Raji (cell line): ENCODE results near the gene SLC25A38.

Experiments used
- POLR2A ChIP-seq: IDR thresholded peaks from 2 replicates; pipeline ENCODE4 v1.6.1; 2011; ENCODE audit warnings: low read depth, low read length, control low read depth; ENCODE audit not compliant: insufficient read depth

The SLC25A38 gene

DNA sequence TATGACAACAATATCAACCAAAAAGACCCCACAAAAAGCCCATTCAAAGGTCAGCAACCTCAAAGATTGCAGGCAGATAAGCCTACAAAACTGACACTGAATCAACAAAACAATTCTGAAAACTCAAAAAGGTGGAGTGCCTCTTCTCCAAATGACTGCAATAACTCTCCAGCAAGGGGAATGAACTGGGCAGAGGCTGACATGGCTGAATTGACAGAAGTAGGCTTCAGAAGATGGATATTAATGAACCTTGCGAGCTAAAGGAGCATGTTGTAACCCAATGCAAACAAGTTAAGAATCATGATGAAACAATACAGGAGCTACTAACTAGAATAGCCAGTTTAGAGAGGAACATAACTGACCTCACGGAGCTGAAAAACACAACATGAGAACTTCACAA is 20.4 kb upstream of the SLC25A38 start:
- TF ChIP-seq POLR2A = no peak

DNA sequence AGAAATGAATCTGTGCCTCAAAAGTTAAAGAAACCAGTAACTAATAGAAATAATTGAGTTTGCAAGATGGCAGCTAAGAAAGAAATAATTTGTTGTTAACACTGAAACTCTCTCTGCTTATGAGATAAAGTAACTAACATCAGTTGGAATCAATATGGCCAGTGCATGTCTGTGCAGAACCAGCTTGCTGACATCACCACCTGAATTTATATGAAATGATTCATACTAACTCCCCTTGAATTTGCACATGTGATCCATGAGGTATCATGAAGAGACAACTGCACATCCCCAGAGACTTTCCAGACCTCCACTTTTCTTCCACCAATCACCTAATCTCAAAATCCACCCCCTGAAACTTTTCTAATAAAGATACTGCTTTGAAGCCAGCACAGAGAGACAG is 10.3 kb upstream of the SLC25A38 start:
- TF ChIP-seq POLR2A = no peak

DNA sequence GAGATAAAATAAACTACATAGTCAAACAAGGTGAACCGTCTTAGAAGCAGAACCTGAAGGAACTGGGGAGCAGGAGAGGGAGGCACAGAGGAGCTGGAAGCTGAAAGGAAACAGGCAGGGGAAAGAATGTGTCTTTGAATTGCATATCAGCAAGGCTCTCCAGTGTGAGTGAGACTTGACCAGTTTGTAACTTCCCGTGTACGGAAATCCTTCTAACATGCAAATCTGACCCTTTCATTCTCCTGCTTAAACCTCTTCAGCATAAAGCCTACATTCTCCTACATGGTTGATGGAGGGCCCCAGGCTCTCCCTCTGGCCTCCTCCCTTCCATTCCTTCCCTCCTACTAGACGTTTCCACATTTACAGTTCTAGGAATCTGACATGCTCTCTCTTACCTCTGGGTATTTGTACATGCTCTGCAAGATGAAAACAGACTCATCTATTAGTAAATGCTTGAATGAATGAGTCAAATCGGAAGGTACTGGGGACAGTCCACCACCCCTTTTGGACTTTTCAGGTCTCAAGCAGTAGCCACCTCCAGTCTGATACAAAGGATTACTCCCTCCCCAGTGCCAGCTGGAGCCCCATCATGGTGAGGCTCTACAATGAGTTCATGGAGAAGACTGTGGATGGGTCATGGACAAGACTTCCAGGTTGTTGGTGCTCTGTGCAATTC is 6.1 kb upstream of the SLC25A38 start:
- TF ChIP-seq POLR2A = no peak

DNA sequence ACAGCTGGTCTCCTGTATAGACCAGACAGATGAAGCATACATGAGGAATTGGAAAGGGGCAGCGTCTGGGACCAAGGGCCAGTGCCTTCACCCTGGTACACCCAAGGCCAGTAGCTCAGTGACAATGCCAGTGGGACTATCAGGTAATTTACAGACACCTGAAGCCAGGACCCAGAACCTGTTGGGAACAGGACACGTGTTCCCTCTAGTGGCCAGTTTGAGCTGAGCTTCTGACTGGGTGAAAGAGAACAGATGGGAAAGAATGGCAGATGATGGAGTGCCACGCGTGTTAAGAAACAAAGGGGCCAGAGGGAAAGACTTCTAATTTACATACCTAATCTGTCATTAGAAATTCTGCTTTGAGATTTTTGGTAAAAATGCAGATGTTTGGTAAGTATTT is 5.1 kb upstream of the SLC25A38 start:
- no peak for TF ChIP-seq POLR2A

DNA sequence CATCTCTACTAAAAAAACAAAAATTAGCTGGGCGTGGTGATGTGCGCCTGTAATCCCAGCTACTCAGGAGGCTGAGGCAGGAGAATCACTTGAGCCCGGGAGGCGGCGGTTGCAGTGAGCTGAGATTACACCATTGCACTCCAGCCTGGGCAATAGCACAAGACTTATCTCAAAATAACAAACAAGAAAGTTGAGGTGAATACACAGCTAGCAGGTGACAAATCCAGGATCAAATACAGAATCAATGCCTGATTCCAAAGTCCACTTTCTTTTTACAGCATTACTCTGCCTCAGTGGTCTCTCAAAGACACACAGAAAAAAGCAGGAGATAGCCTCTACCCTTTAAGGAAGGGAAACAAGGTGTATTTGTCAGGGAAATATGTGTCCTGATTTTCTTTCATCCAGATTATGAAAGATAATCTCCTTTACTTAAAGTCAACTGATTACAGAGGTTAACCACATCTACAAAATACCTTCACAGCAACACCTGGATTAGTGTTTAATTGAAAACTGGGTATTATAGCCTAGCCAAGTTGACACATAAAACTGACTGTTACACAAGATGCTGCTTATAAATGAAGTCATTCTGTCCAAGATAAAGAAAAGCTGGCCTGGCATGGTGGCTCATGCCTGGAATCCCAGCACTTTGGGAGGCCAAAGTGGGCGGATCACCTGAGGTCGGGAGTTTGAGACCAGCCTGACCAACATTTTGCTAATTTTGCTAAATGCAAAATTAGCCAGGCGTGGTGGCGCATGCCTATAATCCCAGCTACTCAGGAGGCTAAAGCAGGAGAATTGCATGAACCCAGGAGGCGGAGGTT is 4.0 kb upstream of the SLC25A38 start:
- TF ChIP-seq POLR2A = no peak

DNA sequence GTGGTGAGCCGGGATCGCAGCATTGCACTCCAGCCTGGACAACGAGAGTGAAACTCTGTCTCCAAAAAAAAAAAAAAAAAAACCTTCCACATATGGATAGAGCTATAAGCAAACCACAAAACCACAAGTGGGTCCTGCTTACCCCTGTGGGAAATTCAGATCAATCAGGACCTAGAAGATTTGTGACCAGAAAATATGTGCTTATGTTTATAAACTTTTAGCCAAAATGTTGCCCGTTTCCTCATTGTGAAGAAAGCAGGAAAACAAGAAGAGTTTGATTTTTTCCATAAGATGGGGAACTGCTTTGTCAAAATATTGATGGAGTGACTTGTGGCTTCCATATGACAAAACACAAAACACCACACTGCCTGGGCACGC is 3.4 kb upstream of the SLC25A38 start:
- TF ChIP-seq POLR2A = no peak

DNA sequence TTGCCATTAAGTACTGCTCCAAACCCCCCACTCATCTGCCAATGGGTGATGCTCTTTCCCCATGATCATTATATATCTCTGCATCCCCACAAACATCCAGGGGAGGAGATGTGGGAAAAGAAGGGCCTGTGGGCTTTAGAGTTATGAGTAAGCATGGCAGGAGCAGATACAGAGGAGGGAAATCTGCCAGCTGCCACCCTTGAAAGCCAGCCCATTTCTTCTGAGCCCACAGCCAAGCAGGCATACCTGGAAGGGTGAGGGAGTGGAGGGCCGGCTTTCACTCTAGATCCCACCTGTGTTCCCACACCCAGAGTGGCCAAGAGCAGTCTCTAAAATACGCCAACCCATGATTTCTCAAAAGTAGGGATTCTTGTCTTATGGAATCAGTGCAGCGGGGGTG is 1.7 kb upstream of the SLC25A38 start:
- no peak for TF ChIP-seq POLR2A

DNA sequence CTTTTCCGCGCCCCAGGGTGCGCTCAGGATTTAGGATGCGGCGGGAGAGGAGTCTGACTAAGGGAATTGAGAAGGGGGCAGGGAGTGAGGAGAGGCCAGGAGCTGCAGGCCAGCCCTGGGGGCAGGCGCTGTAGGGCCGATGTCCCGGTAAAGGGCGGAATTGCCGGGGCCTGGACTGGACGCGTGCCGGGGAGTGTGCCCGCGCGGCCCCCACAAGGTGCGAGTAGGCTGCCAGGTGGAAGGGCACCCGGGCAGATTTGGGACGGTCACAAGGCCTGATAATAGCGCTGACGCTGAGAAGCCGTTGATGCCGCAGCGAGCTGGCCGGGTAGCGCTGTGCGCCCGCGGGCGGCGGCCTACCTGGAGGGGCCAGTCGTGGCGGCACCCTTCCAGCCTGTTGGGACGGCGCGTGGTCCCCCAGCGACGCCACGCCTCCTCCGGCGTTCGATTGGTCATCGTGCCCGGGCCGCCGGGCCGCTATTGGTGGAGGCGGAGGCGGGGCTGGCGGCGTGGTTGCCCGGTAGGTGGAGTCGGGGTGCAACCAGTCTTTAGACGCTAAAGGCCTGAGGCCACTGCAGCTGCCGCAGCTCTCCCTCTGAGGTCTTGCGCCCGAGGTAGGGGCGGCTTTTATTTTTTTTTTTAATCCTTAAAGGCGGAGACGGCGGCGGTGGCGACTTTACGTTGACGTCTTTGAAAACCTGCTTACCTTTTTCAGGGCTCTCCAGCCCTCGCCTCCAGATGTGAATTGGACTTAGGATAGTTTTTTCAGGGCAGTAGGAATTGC is 903 bp downstream of the SLC25A38 start:
- TF ChIP-seq POLR2A = peak; percentile 77

DNA sequence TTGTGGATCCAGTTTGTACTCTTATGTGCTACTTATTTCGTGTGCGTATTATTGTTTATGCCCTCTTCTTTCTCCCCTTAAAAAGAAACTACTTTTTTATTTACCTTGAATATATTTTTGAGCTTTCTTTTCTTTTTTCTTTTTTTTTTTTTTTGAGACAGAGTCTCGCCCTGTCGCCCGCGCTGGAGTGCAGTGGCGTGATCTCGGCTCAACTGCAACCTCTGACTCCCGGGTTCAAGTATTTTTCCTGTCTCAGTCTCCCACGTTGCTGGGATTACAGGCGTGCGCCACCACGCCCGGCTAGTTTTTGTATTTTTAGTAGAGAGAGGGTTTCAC is 1.5 kb downstream of the SLC25A38 start:
- TF ChIP-seq POLR2A = no peak

DNA sequence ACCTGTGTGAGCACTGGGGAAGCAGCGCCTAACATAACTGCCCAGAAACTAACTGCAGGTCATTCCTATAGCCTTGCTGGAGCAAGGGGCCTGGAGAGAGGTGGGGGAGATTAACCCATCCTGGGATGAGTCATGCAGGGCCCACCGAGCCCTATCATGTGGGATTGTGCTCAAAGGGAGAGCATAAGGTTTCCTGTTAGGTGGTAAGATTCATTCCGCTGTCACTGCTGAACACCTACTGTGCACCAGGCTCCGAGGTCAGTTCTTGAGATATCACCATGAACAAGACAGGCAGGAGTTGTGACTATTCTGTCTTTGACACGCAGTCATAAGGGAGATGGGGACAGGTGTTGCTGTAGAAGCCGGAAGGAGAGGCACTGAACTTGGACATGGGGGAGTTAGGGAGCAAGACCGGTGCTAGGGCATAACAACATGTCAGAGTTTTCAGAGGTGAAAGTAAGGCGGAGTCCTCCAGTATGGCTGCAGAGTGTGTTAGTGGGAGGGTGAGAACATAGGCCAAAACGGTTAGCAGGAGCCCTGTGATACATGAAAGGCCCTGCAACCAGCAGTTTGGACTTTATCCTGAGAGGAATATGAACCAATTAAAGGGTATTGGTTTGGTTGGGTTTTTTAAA is 2.4 kb downstream of the SLC25A38 start:
- no peak for TF ChIP-seq POLR2A

DNA sequence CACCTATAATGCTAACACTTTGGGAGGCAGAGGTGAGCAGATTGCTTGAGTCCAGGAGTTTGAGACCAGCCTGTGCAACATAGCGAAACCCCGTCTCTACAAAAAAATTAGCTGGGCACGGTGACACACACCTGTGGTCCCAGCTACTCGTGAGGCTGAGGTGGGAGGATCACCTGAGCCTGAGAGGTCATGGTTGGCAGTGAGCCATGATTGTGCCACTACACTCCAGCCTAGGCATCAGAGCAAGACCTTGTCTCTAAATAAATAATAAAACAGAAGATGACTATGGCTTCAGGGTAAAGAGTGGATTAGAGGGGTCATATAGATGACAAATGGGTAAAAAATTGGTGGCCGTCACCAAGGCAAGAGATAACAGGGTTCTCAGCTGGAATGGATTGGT is 3.1 kb downstream of the SLC25A38 start:
- no peak for TF ChIP-seq POLR2A

DNA sequence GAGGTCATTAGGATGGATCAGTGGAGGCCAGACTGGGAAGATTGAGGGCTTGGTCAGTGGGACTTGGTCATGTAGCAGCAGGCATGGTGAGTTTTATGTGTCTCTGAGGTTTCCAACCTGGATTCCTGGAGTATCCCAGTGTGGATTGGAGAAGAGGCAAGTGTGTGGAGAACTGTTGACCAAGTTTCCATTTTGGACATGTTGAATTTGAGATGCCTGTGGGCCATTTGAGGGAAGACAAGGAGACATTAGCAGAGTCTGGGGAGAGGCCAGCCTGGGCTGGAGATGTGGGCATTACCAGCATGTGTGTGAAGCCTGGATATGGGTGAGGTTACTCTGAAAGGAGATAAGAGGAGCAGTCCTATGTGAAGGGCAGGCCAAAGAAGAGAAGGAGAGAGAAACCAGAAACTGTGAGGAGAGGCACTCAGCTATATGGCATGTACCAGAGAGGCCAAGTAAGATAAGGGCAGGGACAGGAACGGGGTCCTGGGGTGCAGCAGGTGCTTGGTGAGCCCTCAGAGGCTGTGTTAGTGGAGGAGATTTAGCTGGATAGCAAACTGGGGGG is 4.3 kb downstream of the SLC25A38 start:
- TF ChIP-seq POLR2A = no peak

DNA sequence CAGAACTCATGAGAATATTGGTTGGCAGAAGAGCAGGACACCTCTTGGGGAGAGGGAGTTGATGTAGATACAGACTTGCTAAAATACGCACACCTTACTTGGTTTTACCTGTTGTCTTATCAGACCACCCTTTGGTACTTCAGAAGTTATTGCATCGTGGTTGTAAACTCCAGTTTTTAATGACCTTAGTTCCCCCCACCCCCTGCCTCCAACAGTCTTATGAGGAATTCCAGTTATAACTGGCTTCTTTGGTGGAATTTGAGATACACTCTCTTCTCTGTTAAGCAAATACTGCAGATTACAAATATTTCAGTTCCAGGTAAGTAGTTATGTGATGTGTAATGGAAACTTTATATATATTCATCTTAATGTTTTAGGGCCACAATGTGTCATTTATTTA is 5.0 kb downstream of the SLC25A38 start:
- TF ChIP-seq POLR2A = no peak

DNA sequence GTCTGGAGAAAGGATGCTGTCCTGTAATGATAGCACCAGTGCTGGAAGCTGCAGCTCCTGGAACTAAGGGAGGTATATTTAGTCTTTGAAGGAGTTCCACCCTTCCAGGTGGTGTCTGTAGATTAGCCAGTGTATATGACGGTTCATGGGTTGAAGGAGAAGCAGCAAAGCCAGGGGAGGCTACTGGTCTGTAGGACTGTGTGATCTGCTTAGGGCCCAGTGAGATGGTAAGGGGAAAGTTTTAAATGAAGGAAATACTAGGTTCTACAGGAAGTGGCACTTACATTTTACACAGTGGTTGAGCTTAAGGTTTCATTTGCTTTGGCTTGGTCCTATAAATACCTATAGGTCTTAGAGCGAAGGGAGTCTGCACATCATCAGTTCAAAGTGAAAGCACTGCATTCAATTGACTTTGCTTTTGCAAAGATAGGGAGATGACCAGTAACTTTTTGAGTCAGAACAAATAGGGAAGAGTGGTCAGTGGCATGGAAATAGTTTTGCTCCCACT is 5.6 kb downstream of the SLC25A38 start:
- no peak for TF ChIP-seq POLR2A

DNA sequence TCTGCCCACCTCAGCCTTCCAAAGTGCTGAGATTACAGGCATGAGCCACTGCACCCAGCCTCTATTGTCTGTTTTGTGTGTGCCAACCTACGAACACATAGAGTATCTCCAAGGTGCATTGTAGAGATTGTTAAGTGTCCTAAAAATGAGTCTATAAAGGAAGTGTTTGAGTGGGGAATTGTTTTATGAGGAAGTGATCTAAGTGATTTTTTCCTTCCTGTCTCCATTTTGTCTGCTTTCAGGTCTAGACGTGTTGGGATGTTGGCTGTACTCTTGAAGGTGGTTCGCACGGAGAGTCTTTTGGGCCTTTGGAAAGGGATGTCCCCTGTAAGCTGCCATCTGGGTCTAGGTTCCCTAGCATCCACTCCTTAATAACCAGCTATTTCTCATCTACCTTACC is 7.0 kb downstream of the SLC25A38 start:
- TF ChIP-seq POLR2A = no peak
